Stimulated activated CD8-positive, alpha-beta memory T cell treated with anti-CD3 and anti-CD28 coated beads, Interleukin-12 subunit alpha, Interleukin-12 subunit beta, amount 100 ng/mL, for 24 hours (primary cell): Measurements from ENCODE around the gene CD2AP.
"Not testable (repeated sequence)": the region's sequence is repeated elsewhere in the genome, so short reads cannot be mapped to it uniquely, and the experiment has no call there.

Experiments
- DNase-seq: peaks from one replicate; pipeline ENCODE4 v3.0.0-alpha.2; 2020; ENCODE audit errors: extremely low read depth

The CD2AP gene, protein sequence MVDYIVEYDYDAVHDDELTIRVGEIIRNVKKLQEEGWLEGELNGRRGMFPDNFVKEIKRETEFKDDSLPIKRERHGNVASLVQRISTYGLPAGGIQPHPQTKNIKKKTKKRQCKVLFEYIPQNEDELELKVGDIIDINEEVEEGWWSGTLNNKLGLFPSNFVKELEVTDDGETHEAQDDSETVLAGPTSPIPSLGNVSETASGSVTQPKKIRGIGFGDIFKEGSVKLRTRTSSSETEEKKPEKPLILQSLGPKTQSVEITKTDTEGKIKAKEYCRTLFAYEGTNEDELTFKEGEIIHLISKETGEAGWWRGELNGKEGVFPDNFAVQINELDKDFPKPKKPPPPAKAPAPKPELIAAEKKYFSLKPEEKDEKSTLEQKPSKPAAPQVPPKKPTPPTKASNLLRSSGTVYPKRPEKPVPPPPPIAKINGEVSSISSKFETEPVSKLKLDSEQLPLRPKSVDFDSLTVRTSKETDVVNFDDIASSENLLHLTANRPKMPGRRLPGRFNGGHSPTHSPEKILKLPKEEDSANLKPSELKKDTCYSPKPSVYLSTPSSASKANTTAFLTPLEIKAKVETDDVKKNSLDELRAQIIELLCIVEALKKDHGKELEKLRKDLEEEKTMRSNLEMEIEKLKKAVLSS

DNA sequence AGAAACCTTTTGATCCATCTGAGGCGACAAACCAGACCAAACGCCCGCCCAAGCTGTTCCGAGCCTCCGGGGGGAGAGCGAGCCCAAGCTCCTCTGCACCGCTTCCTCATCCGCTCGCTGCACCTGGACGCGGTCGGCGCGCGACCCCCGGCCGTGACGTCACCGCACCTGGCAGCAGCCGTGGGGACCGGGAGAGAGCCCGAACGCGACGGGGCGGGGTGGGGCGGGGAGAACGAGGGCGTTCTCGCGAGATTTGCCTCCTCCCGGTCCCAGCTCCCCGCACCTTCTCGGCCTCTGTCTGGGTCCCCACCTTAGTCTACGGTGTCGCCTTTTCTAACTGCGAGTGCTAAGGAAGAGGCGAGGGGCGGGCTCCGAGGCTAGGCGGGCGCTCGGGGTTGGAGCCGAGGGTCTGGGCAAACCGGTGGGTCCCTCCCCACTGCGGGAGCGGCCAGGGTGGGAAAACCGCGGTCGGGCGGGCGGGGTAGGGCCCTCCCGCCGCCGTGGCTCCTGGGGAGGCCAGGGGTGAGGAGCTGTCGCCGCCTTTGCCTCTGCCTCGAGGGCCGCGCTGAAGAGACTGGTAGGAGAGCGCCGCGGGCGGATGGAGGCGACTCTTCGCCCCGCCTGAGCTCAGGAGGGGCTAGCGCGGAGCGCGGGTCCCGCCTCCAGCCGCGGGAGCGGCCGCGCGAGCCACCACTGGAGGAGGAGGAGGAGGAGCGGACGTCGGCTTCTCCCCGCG, at the start of gene CD2AP:
Gene CD2AP, plus strand, starts transcription at position 293 of the 736 bp plus-strand sequence. CDS start 456 bp downstream, outside the sequence.
- peak; percentile 58 for DNase-seq

DNA sequence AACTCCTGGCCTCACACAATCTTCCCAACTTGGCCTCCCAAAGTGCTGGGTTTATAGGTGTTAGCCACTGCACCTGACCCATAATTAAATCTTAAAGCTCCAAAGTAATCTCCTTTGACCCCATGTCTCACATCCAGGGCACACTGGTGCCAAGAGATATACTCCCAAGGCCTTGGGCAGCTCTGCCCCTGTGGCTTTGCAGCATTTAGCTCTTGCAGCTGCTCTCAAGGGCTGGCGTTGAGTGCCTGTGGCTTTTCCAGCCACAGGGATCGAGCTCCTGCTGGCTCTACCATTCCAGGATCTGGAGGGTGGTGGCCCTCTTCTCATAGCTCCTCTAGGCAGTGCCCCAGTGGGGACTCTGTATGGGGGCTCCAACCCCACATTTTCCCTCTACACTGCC, 49.3 kb upstream of the CD2AP start:
- no peak for DNase-seq

DNA sequence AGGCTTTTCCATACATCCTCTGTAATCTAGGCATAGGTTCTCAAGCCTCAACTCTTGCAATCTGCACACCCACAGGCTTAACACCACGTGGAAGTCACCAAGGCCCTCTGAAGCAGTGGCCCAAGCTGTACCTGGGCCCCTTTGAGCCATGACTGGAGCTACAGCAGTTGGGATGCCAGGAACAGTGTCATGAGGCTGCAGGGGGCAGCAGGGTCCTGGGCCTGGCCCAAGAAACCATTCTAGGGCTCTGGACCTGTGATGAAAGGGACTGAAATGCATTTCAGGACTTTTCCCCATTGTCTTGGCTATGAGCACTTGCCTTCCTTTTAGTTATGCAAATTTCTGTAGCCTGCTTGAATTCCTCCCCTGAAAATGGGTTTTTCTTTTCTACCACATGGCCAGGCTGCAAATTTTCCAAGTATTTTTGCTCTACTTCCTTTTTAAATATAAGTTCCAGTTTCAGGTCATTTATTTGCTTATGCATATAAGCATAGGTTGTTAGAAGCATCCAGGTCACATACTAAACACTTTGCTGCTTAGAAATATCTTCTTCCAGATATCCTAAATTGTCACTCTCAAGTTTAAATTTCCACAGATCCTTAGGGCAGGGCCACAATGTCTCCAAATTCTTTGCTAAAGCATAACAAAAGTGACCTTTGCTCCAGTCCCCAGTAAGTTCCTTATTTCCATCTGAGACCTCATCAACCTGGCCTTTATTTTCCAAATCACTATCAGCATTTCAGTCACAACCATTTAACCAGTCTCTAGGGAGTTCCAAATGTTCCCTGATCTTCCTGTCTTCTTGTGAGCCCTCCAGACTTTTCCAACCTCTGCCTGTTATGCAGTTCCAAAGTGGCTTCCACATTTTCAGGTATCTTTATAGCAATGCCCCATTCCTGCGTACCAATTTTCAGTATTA, 48.6 kb upstream of the CD2AP start:
- no peak for DNase-seq

DNA sequence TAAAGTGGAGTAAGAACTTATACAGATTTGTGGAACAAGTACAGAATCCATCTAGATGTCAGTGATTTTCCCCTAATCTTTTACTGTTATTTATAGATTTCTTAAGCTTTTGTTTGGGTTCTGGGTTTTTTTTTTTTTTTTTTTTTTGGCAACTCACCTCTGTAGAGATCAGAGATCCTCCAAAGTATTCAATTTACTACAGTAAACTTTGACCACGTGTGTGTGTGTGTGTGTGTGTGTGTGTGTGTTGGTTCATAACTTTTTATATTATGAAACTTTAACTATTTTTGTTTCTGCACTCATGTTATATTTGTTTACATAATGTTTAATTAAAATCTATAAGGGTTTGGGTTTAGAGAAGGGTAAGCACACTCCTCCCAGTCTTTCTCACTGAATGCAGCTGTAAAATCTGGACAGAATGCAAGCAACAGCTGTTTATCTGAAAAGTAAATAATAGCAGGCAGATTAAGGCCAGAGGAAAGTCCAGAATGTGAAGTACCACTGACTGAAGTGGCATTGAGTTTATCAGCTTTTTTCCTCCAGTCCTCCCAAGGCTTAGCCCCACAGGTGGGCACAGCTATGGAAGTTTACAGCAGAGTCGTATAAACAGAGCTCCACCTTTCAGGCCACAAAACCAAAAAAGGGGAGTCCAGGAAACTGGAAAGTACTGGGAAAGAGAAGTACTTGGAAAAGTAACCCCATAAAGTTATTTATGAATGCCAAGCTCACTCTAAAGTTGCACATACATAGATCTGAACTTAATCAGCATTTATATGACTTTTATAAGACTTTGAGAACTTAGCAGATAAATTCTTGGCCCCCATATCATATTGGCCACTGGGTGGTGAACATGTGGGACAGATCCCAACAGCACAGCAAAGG, 43.0 kb upstream of the CD2AP start:
- DNase-seq: no peak

DNA sequence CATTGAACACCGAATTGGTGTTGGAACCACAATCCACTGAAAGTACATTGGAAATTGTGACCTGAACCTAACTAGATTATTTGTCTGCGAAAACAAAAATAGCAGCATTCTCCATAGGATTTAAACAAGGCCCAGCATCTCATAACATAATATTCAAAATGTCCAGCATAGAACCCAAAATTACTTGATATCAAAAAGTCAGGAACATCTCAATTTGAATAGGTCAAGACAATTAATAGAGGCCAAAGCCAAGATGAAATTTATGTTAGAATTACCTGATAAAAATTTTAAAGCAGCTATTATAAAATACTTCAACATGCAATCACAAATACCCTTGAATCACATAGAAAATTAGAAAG, 42.4 kb upstream of the CD2AP start:
- DNase-seq: no peak

DNA sequence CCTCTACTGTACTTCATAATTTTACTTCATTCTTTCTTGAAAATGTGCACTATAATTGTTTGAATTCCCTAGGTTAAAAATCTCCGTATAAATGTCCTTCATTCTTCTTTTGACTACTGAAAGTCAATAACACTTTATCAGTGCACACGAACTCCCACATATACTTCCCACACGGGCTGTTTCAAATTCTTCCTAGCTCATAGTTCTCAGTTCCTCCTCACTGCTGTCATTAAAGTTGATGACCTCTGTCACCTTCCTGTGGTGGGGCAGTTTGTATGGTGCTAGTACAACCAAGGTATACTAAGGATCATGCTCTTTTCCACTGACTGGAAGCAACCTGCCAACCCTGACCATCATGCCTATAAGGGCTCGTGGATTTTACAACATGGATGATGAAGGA, 40.0 kb upstream of the CD2AP start:
- no peak for DNase-seq

DNA sequence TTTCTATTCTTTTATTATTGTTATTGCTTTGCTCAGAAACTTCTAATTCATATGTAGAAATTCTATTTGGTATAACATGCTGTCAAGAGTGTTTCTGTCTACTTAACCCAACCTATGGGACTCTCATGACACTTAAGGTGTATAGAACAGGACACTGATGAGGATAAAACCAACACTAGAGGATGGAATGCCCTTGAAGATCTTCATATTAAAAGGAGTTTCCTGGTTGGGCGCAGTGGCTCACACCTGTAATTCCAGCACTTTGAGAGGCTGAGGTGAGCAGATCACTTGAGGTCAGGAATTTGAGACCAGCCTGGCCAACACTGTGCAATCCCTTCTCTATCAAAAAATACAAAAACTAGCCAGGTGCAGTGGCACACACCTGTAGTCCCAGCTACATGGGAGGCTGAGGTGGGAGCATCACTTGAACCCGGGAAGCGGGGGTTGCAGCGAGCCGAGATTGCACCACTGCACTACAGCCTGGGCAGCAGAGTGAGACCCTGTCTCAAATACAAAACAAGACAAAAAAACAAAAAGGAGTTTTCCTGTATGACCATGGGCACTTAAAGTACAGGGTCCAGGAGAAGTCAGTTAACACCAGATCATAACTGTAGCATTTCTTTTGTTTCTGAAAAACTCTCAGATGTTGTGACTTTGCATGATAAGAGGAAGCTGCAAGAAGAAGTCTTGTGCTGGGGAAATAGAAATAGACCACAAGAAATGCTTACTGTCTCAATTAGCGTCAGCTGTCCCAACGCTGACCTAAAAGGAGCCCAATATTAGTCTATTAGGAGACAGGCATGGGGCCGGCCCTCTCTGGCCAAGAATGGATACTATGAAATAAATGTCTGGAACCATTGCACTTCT, 38.9 kb upstream of the CD2AP start:
- DNase-seq: no peak

DNA sequence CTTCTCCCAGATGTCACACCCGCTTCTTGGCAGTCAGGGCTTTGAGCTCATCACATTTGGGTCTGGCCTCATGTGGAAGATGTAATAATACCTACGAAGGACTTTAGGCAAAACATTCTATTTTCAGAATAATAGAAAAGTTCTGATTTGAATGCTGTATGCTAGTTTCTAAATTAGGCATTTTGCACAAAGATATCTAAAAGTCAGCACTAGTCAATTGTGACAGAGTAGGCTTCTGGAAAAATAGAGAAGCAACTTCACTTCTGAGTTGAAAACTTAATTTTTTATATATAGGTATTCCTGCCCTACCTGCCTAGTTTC, 38.3 kb upstream of the CD2AP start:
- no peak for DNase-seq

DNA sequence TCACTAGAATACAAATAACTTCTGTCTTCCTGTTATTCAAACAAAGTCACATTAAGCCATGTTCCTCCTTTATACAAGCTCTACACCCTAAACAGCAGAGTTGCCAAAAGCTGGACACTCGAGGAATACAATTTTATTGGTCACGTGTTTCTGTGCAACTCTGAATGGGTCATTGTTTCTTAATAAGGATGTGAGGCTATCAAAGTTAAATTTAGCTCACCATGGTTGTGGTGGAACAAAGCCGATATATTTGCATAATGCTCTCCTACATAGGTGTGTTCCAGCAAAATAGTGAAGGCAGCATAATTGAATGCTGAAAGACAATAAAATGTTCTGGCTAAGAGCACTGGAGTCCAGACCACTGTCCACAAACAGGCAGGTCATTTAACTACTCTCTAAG, 36.9 kb upstream of the CD2AP start:
- DNase-seq: no peak

DNA sequence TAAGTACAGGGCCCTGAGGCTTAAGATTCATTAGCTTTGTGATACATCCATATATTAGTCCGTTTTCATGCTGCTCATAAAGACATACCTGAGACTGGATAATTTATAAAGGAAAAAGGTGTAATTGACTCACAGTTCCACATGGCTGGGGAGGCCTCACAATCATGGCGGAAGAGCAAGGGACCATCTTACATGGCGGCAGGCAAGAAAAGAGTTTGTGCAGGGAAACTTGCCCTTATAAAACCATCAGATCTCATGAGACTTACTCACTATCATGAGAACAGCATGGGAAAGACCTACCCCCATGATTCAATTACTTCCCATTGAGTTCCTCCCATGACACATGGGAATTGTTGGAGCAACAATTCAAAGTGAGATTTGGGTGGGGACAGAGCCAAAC, 32.6 kb upstream of the CD2AP start:
- not testable (repeated sequence) for DNase-seq

DNA sequence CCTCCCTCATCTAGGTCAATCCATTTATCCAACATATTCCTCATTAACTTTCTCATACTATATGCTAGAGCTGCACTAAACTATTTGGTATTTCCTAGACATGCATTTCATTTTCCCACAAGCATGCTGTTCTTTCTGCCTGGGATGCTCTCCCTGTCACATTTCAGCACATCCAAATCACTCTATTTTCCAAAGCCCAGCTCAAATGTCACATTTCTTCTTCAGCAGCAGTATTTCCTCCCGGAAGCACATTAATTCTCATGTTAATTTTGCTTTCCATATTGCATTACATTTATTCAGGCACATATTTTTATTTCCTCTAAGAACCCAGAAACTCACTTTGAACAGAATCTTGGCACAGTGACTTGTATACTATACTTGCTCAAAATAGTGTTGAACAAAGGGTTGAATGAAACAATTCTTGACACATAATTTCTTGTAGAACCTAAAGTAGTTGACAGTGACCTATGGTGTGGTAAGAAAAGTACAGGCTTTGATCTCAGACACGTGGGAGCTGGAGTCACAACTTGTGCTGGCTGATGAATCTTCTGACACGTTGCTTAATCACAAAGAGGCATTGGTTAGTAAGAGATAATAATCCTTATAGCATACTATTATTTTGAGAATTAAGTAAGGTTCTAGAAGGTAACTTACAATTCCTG, 30.8 kb upstream of the CD2AP start:
- DNase-seq: no peak

DNA sequence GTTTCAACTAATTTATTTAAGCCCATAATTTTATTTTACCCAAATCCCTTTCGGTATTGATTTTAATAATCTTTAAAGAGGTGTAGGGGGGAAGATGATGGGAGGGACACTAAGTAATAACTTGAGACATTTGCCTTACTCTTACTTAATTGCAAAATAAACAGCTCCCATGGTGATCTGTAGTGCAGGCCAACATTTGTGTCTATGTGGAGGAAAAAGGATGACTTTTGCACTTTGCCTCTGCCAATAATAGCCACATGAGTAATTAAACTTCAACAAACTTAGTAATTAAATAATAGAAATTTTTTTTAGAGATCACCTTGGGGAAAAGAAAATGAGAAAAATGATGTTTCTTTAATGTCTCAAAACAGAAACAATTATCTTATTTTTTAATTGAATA, 29.9 kb upstream of the CD2AP start:
- no peak for DNase-seq

DNA sequence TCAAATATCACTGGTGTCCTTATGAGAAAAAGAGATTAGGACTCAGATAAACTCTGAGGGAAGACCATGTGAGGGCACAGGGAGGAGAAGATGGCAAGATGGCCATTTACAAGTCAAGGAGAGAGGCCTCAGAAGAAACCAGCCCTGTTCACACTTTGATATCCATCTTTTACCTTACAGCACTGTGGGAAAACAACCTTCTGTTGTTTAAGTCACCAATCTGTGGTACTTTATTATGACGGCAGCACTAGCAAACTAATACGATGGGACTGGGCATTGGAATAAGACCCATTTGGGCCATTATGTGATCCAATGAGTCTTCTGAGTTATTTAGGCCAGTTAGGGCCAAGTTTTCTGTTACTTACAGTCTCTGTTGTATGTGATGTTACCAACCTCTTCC, 26.4 kb upstream of the CD2AP start:
- DNase-seq: no peak

DNA sequence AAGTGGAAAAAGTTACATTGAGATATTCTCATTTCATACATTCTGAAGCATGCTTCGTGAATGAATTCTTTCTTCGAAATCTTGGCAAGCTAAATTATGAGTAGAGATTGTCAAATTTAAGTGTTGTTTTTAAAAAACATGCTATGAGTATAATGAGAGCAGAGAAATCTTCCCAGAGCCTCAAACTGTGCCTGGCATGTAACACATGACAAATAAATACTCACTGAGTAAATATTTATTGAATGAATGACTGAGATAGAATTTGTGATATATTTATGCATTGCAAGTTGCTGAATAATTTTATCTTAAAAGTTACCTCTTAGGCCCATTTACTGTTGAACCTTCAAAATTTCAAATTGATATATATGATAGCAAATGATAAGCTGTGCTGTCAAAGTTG, 24.7 kb upstream of the CD2AP start:
- DNase-seq: no peak

DNA sequence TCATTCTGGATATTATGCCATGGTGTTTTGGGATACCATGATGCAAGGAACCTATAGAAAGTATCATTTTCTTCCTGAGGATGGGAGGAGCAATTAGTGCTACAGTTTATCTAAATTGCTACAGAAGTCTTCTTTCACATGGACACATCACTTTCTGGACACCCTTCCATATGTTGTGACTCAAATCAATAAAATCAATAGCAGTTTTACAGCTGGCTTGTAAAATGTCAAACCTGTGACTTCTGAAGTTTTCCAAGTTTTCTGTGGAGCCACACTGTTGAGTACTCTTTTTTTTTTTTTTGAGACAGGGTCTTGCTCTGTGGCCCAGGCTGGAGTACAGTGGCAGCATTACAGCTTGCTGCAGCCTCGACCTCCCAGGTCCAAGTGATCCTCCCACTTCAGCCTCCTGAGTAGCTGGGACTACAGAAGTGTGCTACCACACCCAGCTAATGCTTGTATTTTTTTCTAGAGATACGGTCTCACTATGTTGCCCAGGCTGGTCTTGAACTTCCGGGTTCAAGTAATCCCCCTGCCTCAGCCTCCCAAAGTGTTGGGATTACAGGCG, 24.1 kb upstream of the CD2AP start:
- DNase-seq: no peak

DNA sequence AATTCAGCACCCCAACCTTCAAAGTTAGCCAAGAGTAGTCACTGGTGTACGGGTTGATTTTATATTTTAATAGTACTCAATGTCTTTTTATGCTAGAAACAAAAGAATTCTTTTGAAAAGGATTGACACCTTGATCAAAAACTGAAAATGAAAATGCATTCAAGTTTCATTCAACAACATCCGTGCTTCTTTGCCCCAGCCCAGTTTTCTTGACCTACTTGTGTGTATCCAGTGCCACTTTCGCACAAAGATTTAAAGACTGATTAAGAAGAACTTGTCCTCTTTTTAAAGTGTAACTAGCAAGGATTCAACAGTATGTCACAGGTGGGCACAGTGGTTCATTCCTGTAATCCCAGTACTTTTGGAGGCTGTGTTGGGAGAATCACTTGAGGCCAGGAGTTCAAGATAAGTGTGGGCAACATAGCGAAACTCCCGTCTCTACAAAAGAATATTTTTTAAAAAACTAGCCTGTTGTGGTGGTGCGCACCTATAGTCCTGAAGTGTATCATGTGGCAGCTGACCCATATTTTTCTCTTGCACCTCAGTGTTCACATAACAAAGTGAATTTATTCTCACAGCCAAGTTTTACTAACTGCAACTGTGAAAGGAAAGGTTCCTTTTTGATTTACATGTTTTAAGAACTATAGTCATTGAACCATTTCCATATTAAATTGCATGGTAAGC, 22.7 kb upstream of the CD2AP start:
- no peak for DNase-seq

DNA sequence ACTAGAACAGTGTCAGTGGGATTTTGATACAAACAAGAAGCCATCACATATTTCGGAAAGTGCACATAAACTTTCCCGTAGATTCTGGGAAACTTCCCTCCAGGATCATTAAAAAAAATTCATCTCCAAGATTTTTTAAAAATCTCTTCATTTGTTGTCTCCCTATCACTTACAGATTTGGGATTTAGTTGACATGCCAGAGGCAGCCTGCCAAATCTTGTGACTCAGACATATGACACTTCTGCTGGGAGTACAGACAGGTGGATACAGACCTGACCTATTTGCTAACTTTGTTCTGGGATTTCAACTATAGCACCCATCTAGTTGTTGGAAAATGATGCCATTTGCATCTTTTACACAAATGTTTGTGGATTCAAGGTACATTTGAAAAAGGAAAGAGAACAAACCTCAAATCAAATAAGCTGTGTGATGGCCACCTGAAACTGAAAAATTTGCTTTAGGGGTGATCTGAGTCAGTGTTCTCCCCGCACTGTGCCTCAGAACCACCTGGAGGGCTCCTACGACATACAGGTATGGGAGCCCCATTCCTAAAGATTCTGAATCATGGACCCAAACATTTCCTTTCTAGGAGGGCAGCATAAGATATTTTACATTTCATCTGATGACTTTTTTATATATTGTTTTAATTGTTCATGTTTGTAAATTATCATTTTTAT, 21.9 kb upstream of the CD2AP start:
- no peak for DNase-seq

DNA sequence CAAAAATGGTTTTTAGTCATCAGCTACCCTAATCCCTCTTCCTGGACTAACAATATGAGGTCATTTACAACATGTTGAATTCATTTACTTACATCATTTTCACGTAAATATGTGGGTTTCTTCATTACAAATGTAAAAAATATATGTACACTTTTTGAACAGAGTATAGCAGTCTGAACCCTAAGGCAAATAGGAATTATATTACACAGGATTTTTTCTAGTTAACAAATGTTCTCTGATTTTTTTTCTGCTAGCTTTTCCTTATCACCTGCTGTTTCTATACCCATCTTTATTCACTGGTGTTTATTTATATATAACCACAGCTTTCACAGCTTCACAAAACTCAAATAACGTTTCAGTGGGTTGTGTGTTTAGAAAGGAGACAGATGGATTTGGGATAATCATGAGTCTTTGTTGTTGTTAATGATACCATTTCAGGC, 21.0 kb upstream of the CD2AP start:
- no peak for DNase-seq
